Neuron (in vitro differentiated cells): ENCODE data around the gene TTC23.

Source experiments
- H2AFZ ChIP-seq: one replicate; pipeline ENCODE4 v1.6.1; 2013; ENCODE audit warnings: low read depth, mild to moderate bottlenecking, inconsistent platforms, low read length, moderate library complexity
- H3K27me3 ChIP-seq: one replicate; pipeline ENCODE4 v1.6.1; 2013; ENCODE audit warnings: low read length; ENCODE audit not compliant: insufficient read depth
- H3K36me3 ChIP-seq: one replicate; pipeline ENCODE4 v1.6.1; 2013; ENCODE audit warnings: low read length; ENCODE audit not compliant: insufficient read depth
- H3K4me1 ChIP-seq: one replicate; pipeline ENCODE4 v1.6.1; 2013; ENCODE audit warnings: low read length; ENCODE audit not compliant: insufficient read depth
- H3K4me3 ChIP-seq: 2 replicates; pipeline ENCODE4 v1.5.1; 2013; ENCODE audit warnings: mild to moderate bottlenecking, low read length, moderate library complexity
- H3K9me3 ChIP-seq: one replicate; pipeline ENCODE4 v1.6.1; 2013; ENCODE audit warnings: low read length

The TTC23 gene

DNA sequence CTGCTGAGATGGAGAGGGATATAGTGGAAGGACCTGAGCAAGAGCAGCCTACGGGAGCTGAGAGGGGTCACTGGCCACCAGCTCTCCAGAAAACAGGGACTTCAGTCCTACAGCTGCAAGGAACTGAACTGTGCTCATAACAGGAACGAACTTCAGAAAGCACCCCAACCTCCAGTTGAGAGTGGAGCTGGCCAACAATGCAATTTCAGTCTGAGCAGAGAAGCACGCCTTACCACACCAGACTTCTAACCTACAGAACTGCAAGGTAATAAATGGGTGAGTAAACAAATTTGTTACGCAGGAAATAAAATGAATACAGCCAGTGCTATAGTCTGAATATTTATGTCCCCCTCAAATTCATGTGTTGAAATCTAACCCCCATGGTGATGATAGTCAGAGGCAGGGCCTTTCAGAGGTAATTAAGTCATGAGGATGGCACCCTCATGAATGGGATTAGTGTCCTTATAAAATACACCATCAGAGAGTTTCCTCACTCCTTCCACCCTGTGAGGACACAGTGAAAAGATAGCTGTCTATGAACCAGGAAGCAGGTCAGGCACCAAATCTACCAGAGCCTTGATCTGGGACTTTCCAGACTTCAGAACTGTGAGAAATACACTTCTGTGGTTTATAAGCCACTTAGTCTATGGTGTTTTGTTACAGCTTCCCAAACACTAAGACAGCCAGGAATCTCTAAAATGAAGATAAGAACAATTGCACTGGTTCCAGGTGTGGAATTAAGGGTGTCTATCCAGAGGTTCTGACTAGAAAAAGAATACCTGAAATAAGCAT, 85.9 kb downstream of the TTC23 start:
- H3K27me3 ChIP-seq: no peaks in the 10 kb centered on the region
- no peaks in the 10 kb centered on the region for H3K9me3 ChIP-seq
- H3K36me3 ChIP-seq: peaks cover 35% of the 10 kb centered on the region
- H3K4me1 ChIP-seq: no peaks in the 10 kb centered on the region
- H2AFZ ChIP-seq: no peak overlapping the region
- no peak overlapping the region for H3K4me3 ChIP-seq

DNA sequence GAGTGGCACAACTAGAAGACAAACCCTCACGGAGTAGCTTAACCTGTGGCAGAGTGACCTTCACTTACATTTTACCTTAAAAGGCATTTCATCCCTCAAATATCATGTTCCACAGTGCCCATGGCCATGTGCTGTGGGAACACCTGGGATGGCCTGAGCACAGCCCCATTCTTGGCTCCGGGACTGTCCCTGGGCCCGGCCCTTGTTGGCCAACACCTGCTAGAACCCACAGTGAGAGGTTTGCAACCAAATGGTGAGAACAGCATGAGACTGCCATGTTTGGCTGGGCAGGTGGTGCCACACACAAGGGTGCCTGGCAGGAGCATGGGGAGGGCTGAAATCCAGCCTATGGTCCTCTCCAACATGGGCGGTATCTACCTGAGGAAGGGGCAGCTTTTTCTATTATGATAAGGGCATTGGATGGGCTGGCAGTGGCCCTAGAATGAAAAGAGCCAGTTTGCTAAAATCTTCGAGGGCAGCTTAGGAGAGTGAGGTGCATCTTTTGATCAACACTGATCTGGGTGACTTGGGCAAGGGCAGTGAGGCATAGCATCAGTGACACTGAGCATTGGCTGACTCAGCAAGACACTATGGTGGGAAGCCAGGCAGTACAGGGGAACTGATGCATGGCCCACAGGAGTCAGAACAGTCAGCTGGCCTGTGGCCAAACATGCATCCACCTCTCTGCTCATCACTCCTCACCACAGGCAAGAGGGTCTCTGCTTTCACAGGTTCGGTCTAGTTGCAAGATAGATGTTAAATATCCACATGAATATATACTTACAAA, 90.6 kb downstream of the TTC23 start:
- no peak overlapping the region for H2AFZ ChIP-seq
- H3K4me1 ChIP-seq: no peaks in the 10 kb centered on the region
- no peaks in the 10 kb centered on the region for H3K27me3 ChIP-seq
- H3K36me3 ChIP-seq: peaks cover 28% of the 10 kb centered on the region
- H3K9me3 ChIP-seq: no peaks in the 10 kb centered on the region
- no peak overlapping the region for H3K4me3 ChIP-seq

DNA sequence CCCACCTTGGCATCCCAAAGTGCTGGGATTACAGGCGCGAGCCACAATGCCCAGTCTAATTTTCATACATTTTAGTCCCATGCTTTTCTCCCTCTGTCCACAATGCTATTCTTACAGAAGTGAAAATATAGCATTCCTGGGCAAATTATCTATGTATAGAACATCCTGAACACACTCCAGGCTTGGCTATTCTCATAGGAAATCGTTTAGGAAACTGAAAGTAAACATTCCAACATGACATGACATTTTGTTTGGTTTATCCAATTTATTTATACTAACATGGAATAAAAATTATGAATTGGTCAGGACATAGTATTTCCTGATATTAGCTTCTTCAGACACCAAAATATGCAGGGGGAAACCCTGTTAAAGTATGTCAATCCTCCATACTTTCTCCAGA, 91.9 kb downstream of the TTC23 start:
- Histone ChIP-seq H3K4me1 (no peaks in the 10 kb centered on the region), H3K27me3 (no peaks in the 10 kb centered on the region), H3K9me3 (no peaks in the 10 kb centered on the region), H3K4me3 (no peak overlapping the region), H2AFZ (no peak overlapping the region), H3K36me3 (peaks cover 25% of the 10 kb centered on the region)

DNA sequence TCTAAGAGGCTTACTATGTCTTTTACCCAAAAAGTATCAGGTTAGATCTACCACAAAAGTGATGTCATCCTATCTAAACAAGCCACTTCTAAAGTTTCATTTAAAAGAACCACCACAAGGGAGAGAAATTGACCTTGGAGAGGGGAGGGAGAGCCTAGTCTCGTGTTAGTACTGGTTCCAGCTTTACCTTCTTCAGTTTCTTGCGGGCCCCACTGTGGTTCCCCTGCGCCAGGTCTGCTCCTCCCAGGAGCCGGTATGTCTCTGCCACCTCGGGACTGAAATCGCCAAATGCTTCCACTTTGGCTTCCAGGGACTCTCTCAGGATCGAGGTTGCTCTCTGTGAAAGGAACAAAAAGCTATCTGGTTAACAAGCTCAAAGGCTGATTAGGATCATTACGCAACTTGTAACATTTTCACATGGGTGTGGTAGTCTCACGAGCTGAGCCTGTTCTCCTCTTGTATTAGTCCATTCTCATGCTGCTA, 93.4 kb downstream of the TTC23 start:
- H2AFZ ChIP-seq: no peak overlapping the region
- H3K4me3 ChIP-seq: no peak overlapping the region
- no peaks in the 10 kb centered on the region for H3K27me3 ChIP-seq
- no peaks in the 10 kb centered on the region for H3K9me3 ChIP-seq
- H3K4me1 ChIP-seq: no peaks in the 10 kb centered on the region
- H3K36me3 ChIP-seq: peaks cover 14% of the 10 kb centered on the region

DNA sequence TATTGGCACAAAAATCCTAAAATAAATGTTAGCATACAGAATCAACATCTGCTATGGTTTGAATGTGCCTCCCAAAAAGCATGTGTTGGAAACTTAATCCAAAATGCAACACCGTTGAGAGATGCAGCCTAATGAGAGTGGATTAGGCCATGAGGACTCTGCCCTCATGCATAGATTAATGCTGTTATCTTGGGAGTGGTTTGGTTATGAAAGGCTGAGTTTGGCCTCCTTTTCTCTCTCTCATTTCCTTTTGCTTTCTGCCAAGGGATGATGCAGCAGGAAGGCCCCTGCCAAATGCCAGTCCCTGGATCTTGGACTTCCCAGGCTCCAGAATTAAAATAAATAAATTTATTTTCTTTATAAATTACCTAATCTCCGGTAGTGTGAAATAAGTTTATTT, 95.1 kb downstream of the TTC23 start:
- Histone ChIP-seq H3K9me3 (no peaks in the 10 kb centered on the region), H3K4me1 (no peaks in the 10 kb centered on the region), H3K4me3 (no peak overlapping the region), H3K36me3 (peaks cover 10% of the 10 kb centered on the region), H2AFZ (no peak overlapping the region), H3K27me3 (no peaks in the 10 kb centered on the region)

DNA sequence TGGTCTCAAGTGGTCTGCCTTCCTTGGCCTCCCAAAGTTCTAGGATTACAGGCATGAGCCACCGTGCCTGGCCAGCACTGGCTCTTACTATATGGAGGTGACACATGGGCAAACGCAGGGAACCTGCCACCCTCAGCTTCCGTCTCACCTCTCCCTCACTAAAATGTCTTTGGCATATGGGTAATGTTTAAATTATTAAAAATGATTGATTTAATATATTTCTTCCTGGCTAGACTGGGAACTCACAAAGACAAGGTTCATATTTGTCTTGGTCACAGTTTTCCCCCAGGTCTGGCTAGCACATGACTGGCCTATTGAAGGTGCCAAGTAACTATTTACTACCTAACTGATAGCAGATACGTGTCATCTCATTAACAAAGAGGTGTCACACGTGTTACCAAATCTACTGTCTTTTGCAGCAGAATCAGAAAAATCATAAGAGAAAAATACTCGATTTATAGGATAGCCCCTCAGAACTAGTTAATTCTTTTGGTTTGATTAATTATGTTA, 96.3 kb downstream of the TTC23 start:
- Histone ChIP-seq H3K4me1 (no peaks in the 10 kb centered on the region), H2AFZ (no peak overlapping the region), H3K27me3 (no peaks in the 10 kb centered on the region), H3K9me3 (no peaks in the 10 kb centered on the region), H3K36me3 (peaks cover 4% of the 10 kb centered on the region), H3K4me3 (no peak overlapping the region)

DNA sequence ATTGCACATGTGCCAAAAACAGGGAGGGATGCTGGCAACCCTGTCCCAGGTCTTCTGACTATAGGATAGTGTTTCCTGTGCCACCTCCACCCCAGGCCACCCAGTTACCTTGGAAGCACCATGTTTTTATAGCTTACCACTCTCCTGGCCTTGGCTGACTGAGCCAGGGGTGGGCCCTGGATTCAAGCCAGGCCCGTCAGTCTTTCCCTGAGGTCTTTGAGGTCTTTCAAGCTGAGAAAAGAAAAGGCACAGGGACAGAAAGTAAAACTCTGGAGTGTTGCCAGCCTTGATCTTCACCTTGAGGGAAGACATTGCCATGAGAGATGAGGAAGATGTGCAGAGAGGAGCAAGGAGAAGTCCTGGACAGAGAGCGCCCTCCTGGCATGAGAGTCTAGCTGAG, 98.2 kb downstream of the TTC23 start:
- no peak overlapping the region for H3K4me3 ChIP-seq
- H3K36me3 ChIP-seq: peaks cover 3% of the 10 kb centered on the region
- H3K27me3 ChIP-seq: no peaks in the 10 kb centered on the region
- H2AFZ ChIP-seq: no peak overlapping the region
- H3K4me1 ChIP-seq: no peaks in the 10 kb centered on the region
- H3K9me3 ChIP-seq: no peaks in the 10 kb centered on the region

DNA sequence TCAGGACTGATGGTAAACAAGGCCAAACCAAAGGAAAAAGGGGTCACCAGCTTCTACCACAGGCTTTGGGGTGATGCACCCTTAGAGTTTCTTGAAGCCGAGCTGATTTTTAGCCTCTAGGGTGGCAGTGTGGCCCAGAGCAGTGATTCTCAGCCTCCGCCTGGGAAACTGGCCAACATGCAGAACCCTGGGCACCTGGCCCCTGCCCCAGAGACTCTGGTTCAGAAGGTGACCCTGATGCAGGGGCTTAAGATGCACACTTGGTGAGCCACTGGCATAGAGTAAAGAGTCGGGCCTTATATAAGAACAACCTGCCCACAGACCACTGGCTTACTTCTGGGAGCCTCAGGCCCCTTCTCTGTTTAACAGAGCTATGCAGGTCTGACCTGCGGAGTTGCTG, 100.0 kb downstream of the TTC23 start:
- Histone ChIP-seq H2AFZ (no peak overlapping the region), H3K4me3 (no peak overlapping the region), H3K9me3 (no peaks in the 10 kb centered on the region), H3K36me3 (no peaks in the 10 kb centered on the region), H3K4me1 (no peaks in the 10 kb centered on the region), H3K27me3 (no peaks in the 10 kb centered on the region)

DNA sequence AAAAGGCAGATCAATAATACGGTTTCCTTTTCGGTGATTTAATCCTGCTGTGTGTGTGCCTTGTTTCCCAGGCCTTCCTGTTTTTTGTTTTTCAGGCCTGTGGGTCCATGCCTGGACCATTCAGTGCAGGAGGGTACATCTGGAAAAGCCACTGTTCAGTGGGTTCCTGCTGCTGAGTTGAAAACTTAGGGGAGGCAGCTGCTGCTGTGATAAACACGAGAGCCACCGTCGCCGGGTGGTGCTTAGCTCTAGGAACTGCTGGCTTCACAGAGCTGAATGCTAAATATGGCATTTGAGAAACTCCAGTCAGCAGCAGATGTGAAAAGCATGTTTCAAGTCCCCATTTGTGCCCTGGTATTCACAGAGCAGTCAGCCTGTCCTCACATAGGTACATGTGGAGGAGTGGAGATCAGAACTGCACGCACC, 100.5 kb downstream of the TTC23 start:
- H3K27me3 ChIP-seq: no peaks in the 10 kb centered on the region
- no peak overlapping the region for H2AFZ ChIP-seq
- no peak overlapping the region for H3K4me3 ChIP-seq
- no peaks in the 10 kb centered on the region for H3K36me3 ChIP-seq
- H3K4me1 ChIP-seq: peaks cover 4% of the 10 kb centered on the region
- no peaks in the 10 kb centered on the region for H3K9me3 ChIP-seq

DNA sequence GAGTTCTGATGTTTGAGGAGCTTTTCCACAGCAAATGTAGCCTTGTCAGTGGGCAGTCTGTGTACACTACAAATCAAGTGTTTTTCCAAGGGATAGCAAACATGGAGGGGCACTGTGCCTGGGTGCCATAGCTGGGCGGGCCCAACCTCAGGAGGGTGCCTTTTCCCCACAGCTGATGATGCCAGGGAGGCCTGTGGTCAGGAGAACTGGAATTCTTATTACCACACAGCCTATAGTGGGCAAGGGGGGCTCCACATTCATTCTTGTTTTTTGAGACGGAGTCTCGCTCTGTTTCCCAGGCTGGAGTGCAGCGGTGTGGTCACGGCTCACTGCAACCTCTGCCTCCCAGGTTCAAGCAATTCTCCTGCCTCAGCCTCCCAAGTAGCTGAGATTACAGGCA, 102.7 kb downstream of the TTC23 start:
- no peaks in the 10 kb centered on the region for H3K36me3 ChIP-seq
- H3K27me3 ChIP-seq: no peaks in the 10 kb centered on the region
- H3K4me1 ChIP-seq: peaks cover 16% of the 10 kb centered on the region
- no peak overlapping the region for H2AFZ ChIP-seq
- no peak overlapping the region for H3K4me3 ChIP-seq
- H3K9me3 ChIP-seq: no peaks in the 10 kb centered on the region

DNA sequence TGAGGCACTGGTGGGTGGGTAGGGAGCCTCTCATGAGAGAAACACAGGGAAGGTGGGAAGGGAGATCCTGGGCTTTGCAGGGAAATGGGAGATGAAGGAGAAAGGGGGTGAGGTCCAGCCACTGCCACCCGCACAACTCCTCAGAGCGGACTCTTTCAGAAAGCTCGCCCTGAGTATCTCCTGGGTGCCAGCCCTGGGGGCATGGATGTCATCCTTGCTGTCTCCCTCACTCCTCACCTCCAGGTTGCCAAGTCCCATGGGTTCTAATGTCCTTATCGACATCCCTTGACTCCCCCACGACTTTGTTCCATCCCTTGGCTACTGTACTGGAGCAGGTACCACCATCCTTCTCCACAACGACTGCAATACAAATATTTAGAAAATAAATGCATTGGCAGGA, 103.6 kb downstream of the TTC23 start:
- Histone ChIP-seq H3K4me3 (no peak overlapping the region), H3K9me3 (no peaks in the 10 kb centered on the region)

DNA sequence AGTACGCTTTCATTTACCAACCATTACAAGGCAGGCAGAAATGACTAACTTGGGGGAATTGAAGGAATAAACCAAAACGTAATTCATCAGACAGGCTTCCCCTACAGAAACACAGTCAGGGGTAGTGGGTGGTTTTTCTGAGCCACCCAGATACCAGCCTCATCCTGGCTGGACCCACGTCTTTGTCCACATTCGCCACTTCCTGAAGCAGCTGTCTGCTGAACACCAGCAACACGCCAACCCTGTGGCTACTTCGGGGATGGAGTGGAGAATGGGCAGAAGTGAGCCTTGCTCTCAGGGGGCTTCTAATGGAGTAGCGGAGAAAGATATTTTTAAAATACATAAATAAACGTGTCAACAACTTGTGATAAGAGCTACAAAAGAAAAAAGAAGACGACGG, 104.4 kb downstream of the TTC23 start:
- no peaks in the 10 kb centered on the region for H3K9me3 ChIP-seq
- H2AFZ ChIP-seq: no peak overlapping the region
- no peak overlapping the region for H3K4me3 ChIP-seq
- no peaks in the 10 kb centered on the region for H3K27me3 ChIP-seq
- H3K36me3 ChIP-seq: no peaks in the 10 kb centered on the region
- peaks cover 16% of the 10 kb centered on the region for H3K4me1 ChIP-seq

More for the DNA sequence above, 103.6 kb downstream of the TTC23 start:
- Histone ChIP-seq H3K27me3 (no peaks in the 10 kb centered on the region), H3K4me1 (peaks cover 16% of the 10 kb centered on the region), H2AFZ (no peak overlapping the region), H3K36me3 (no peaks in the 10 kb centered on the region)
